ENCODE measurements around the gene HAND2.
A peak's percentile ranks its signal among the peaks of the same experiment; 100 is the strongest.

The HAND2 gene

GRCh38 chr4:173511787-173512361 is 18.2 kb downstream of the HAND2 start:
- H3K27ac ChIP-seq, result no peak overlapping the region
- TF ChIP-seq ZFX (IDR thresholded peaks at IDR 0.05; ENCODE audit: borderline replicate concordance), result no peak
- TF ChIP-seq, protein P1, sequence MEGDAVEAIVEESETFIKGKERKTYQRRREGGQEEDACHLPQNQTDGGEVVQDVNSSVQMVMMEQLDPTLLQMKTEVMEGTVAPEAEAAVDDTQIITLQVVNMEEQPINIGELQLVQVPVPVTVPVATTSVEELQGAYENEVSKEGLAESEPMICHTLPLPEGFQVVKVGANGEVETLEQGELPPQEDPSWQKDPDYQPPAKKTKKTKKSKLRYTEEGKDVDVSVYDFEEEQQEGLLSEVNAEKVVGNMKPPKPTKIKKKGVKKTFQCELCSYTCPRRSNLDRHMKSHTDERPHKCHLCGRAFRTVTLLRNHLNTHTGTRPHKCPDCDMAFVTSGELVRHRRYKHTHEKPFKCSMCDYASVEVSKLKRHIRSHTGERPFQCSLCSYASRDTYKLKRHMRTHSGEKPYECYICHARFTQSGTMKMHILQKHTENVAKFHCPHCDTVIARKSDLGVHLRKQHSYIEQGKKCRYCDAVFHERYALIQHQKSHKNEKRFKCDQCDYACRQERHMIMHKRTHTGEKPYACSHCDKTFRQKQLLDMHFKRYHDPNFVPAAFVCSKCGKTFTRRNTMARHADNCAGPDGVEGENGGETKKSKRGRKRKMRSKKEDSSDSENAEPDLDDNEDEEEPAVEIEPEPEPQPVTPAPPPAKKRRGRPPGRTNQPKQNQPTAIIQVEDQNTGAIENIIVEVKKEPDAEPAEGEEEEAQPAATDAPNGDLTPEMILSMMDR (IDR thresholded peaks at IDR 0.05), result no peak

GRCh38 chr4:173509036-173510001 is 20.7 kb downstream of the HAND2 start:
- TF ChIP-seq ZFX (IDR thresholded peaks at IDR 0.05; ENCODE audit: borderline replicate concordance), result no peak
- TF ChIP-seq, protein P1 (IDR thresholded peaks at IDR 0.05), result no peak
- H3K27ac ChIP-seq, result no peak overlapping the region

GRCh38 chr4:173508386-173509035 is 21.5 kb downstream of the HAND2 start:
- no peak overlapping the region for H3K27ac ChIP-seq
- TF ChIP-seq ZFX (IDR thresholded peaks at IDR 0.05; ENCODE audit: borderline replicate concordance), result no peak

DNA sequence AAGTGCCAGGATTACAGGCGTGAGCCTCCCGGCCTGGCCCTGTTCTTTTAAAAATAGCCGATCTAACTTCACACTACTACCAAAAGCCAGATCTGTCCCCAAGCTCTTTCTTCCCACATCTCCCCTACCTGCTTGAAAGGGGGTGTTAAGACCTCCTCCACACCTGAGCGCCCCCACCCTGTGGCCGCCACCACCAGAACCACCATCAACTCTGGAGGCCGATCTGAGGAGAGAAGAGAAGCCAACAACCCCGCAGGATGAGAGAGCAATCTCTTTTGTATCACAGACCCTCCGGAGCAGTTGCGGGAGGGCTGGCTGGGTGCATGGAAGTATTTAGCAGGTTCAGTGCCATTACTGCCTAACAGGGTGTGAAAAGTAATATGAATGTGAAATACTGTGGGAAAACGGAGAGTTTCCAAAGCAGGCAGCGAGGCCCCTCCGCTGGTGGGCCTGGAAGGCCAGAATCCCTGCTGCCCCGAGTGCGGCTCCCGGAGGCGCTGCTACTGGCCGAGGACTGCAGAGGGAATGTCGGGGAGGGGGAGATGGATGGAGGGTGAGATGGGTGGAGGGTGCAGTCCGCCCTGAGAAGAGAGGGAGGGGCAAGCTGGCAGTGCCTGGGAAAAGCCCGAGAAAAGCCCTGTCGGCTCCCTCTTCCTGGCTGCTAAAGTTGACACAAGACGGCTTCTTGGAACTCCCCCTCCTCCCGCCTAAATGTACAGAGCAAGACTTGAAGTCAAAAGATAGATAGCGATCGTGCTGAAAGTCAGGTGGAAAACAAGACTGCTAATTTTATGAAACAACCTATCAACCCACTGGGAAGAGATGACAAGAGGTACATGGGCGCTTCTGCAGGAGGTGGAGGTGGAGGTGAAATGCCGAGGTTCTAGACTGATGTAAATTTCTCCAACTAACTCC is 22.3 kb downstream of the HAND2 start:
- no peak overlapping the region for H3K27ac ChIP-seq
- no peak for TF ChIP-seq ZFX (IDR thresholded peaks at IDR 0.05; ENCODE audit: borderline replicate concordance)
- TF ChIP-seq, protein P1 (IDR thresholded peaks at IDR 0.05), result no peak

DNA sequence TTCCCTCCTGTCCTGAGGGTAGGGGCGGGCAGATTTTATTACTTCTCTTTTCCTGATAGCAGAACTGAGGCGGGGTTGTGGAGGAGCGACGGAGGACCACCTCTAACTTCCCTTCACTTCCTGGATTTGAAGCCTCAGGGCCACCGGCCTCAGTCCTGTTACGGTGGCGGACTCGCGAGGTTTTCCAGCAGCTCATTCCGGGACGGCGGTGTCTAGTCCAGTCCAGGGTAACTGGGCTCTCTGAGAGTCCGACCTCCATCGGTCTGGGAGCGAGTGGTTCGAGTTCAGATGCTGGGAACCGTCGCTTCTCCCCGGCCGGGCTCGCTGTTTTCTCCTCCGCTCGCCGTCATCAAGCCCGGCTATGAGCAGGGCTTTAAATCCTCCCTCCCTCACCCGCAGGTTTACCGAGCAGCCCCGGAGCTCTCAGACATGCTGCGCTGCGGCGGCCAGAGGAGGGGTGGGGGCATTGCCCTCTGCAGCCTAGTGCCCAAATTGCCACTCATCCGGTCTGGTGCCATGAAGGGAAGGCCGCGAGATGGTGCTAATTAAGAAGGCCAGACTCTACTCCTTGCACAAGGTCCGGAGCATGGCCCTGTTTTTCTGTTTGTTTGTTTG is 23.3 kb downstream of the HAND2 start:
- TF ChIP-seq, protein P1 (IDR thresholded peaks at IDR 0.05), result no peak
- H3K27ac ChIP-seq, result no peak overlapping the region

DNA sequence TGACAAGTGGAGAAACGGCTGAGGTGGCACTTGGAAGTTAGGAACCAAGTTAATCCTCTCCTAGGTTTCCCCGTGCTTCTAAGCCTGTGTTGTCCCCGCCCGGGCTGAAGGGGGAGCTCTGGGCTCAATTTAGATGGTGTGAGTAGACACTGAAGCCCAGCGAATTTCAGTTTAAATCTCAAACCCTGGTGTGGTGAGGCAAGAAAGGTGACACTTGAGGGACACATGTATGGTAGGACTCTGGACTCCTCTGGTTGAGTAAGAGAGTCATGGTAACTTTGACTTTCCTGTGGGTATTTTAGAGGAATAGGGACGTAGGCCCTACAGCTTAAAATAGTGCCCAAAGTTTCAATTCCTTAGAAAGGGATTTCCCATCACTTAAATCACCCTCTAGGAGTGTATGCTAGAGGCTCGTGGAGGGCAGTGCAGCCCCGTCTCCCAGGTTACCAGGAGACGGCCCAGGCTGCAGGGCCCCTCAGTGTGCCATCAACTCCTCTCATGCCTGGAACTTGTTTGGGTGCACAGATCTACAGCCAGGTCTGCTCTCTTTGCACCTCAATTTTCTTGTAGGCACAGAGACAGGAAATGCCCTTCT is 24.0 kb downstream of the HAND2 start:
- TF ChIP-seq, protein P1 (IDR thresholded peaks at IDR 0.05), result peak; percentile 68
- no peak for TF ChIP-seq ZFX (IDR thresholded peaks at IDR 0.05; ENCODE audit: borderline replicate concordance)
- no peak overlapping the region for H3K27ac ChIP-seq

Measured in 22Rv1 (cell line).